Dendritic cell treated with granulocyte-macrophage colony-stimulating factor and Interleukin-4, amounts not matched to agents 40 ng/mL and 50 ng/mL, for 4 days (primary cell): ENCODE measurements around the gene PARP11.
A peak's percentile ranks its signal among the peaks of the same experiment; 100 is the strongest.

Source experiments
- H3K27ac Mint-ChIP-seq: one replicate; pipeline ENCODE4 v1.8.0; 2022; ENCODE audit warnings: mild to moderate bottlenecking, mixed read lengths
- H3K27me3 Mint-ChIP-seq: one replicate; pipeline ENCODE4 v1.8.0; 2022; ENCODE audit warnings: mild to moderate bottlenecking, mixed read lengths
- H3K36me3 Mint-ChIP-seq: one replicate; pipeline ENCODE4 v1.8.0; 2022; ENCODE audit warnings: low read depth, mixed read lengths
- H3K4me1 Mint-ChIP-seq: one replicate; pipeline ENCODE4 v1.8.0; 2022; ENCODE audit warnings: low read depth, mixed read lengths
- H3K4me3 Mint-ChIP-seq: one replicate; pipeline ENCODE4 v1.8.0; 2022; ENCODE audit warnings: mild to moderate bottlenecking, moderate library complexity, mixed read lengths
- H3K9me3 Mint-ChIP-seq: one replicate; pipeline ENCODE4 v1.8.0; 2022; ENCODE audit warnings: mixed read lengths
- intact Hi-C: fragments of 100-400 bp; cut with micrococcal nuclease; formaldehyde crosslinking; loops from one replicate; pipeline ENCODE4 v1.15.0; 2022

Gene PARP11

GRCh38 chr12:3795492-3796133, 77.6 kb downstream of the PARP11 start:
- intact Hi-C loops = no loop called here
- Mint-ChIP-seq H3K4me3 (no peak overlapping the region), H3K9me3 (no peaks in the 10 kb centered on the region)

GRCh38 chr12:3795066-3795465, 78.1 kb downstream of the PARP11 start:
- Mint-ChIP-seq H3K4me3 (no peak overlapping the region), H3K9me3 (no peaks in the 10 kb centered on the region), H3K27me3 (no peaks in the 10 kb centered on the region), H3K27ac (no peak overlapping the region), H3K36me3 (peaks cover 7% of the 10 kb centered on the region), H3K4me1 (peaks cover 13% of the 10 kb centered on the region)
- intact Hi-C loops = no loop called here

More at GRCh38 chr12:3795492-3796133, 77.6 kb downstream of the PARP11 start:
- H3K27me3 Mint-ChIP-seq = no peaks in the 10 kb centered on the region
- H3K4me1 Mint-ChIP-seq = peaks cover 13% of the 10 kb centered on the region
- no peak overlapping the region for H3K27ac Mint-ChIP-seq
- peaks cover 7% of the 10 kb centered on the region for H3K36me3 Mint-ChIP-seq

GRCh38 chr12:3792623-3793288, 80.4 kb downstream of the PARP11 start:
- H3K36me3 Mint-ChIP-seq = no peaks in the 10 kb centered on the region
- H3K27me3 Mint-ChIP-seq = no peaks in the 10 kb centered on the region
- no peaks in the 10 kb centered on the region for H3K9me3 Mint-ChIP-seq
- intact Hi-C loops = no loop called here
- H3K4me3 Mint-ChIP-seq = no peak overlapping the region
- H3K27ac Mint-ChIP-seq = no peak overlapping the region
- peaks cover 12% of the 10 kb centered on the region for H3K4me1 Mint-ChIP-seq

GRCh38 chr12:3791256-3791874, 81.8 kb downstream of the PARP11 start:
- H3K27me3 Mint-ChIP-seq = no peaks in the 10 kb centered on the region
- peaks cover 7% of the 10 kb centered on the region for H3K4me1 Mint-ChIP-seq
- no peak overlapping the region for H3K27ac Mint-ChIP-seq
- no peaks in the 10 kb centered on the region for H3K9me3 Mint-ChIP-seq
- intact Hi-C loops = no loop called here
- peaks cover 6% of the 10 kb centered on the region for H3K36me3 Mint-ChIP-seq
- H3K4me3 Mint-ChIP-seq = no peak overlapping the region

GRCh38 chr12:3790642-3791041, 82.6 kb downstream of the PARP11 start:
- Mint-ChIP-seq H3K27ac (no peak overlapping the region), H3K4me1 (peaks cover 2% of the 10 kb centered on the region), H3K4me3 (no peak overlapping the region), H3K9me3 (no peaks in the 10 kb centered on the region), H3K36me3 (peaks cover 6% of the 10 kb centered on the region), H3K27me3 (no peaks in the 10 kb centered on the region)
- intact Hi-C loops = no loop called here

GRCh38 chr12:3789838-3790237, 83.4 kb downstream of the PARP11 start:
- intact Hi-C loops = no loop called here
- Mint-ChIP-seq H3K36me3 (peaks cover 6% of the 10 kb centered on the region), H3K4me1 (no peaks in the 10 kb centered on the region), H3K4me3 (no peak overlapping the region), H3K9me3 (no peaks in the 10 kb centered on the region), H3K27ac (no peak overlapping the region), H3K27me3 (no peaks in the 10 kb centered on the region)

- Mint-ChIP-seq H3K9me3 (no peaks in the 10 kb centered on the region), H3K27me3 (peaks cover 5% of the 10 kb centered on the region), H3K4me1 (no peaks in the 10 kb centered on the region), H3K4me3 (no peak overlapping the region), H3K27ac (no peak overlapping the region), H3K36me3 (no peaks in the 10 kb centered on the region)
- intact Hi-C loops = loop anchor here (1.0 to 2.0 kb wide), 2 partner anchors 119 to 477 kb away; no protein-coding TSS in a partner anchor
These were observed 95.9 kb downstream of the PARP11 start for GRCh38 chr12:3777206-3777809.

- Mint-ChIP-seq H3K4me1 (no peaks in the 10 kb centered on the region), H3K36me3 (no peaks in the 10 kb centered on the region), H3K27ac (no peak overlapping the region), H3K4me3 (no peak overlapping the region), H3K27me3 (peaks cover 3% of the 10 kb centered on the region), H3K9me3 (no peaks in the 10 kb centered on the region)
- intact Hi-C loops = loop anchor here (2.0 kb wide), 1 partner anchor 117 kb away; no protein-coding TSS in a partner anchor
These were observed 97.7 kb downstream of the PARP11 start for GRCh38 chr12:3775385-3776035.

GRCh38 chr12:3772380-3772779, 100.8 kb downstream of the PARP11 start:
- intact Hi-C loops = no loop called here

GRCh38 chr12:3771853-3772252, 101.3 kb downstream of the PARP11 start:
- intact Hi-C loops = no loop called here
- Mint-ChIP-seq H3K27ac (no peak overlapping the region), H3K27me3 (peaks cover 3% of the 10 kb centered on the region), H3K9me3 (no peaks in the 10 kb centered on the region), H3K4me1 (no peaks in the 10 kb centered on the region), H3K36me3 (no peaks in the 10 kb centered on the region), H3K4me3 (no peak overlapping the region)

More at GRCh38 chr12:3772380-3772779, 100.8 kb downstream of the PARP11 start:
- Mint-ChIP-seq H3K4me1 (no peaks in the 10 kb centered on the region), H3K27me3 (peaks cover 3% of the 10 kb centered on the region), H3K36me3 (no peaks in the 10 kb centered on the region), H3K4me3 (no peak overlapping the region), H3K9me3 (no peaks in the 10 kb centered on the region), H3K27ac (no peak overlapping the region)

- Mint-ChIP-seq H3K36me3 (no peaks in the 10 kb centered on the region), H3K27me3 (peaks cover 6% of the 10 kb centered on the region), H3K9me3 (no peaks in the 10 kb centered on the region), H3K4me3 (no peak overlapping the region), H3K4me1 (no peaks in the 10 kb centered on the region), H3K27ac (no peak overlapping the region)
- intact Hi-C loops = no loop called here
These were observed 102.3 kb downstream of the PARP11 start for GRCh38 chr12:3770891-3771290.

GRCh38 chr12:3768911-3769447, 104.2 kb downstream of the PARP11 start:
- H3K36me3 Mint-ChIP-seq = no peaks in the 10 kb centered on the region
- no peak overlapping the region for H3K4me3 Mint-ChIP-seq
- no peak overlapping the region for H3K27ac Mint-ChIP-seq
- intact Hi-C loops = no loop called here
- peaks cover 6% of the 10 kb centered on the region for H3K27me3 Mint-ChIP-seq
- H3K9me3 Mint-ChIP-seq = no peaks in the 10 kb centered on the region
- H3K4me1 Mint-ChIP-seq = no peaks in the 10 kb centered on the region

- intact Hi-C loops = no loop called here
- Mint-ChIP-seq H3K4me3 (peak overlapping the region; percentile 15), H3K9me3 (peaks cover 11% of the 10 kb centered on the region), H3K36me3 (no peaks in the 10 kb centered on the region), H3K4me1 (peaks cover 32% of the 10 kb centered on the region), H3K27ac (peak overlapping the region; percentile 62), H3K27me3 (peaks cover under 1% of the 10 kb centered on the region)
These were observed 112.0 kb downstream of the PARP11 start for GRCh38 chr12:3761116-3761735.
